HS-27A (cell line): ENCODE measurements around the gene SOSTDC1.
"Not testable (repeated sequence)": the region's sequence is repeated elsewhere in the genome, so short reads cannot be mapped to it uniquely, and the experiment has no call there.

Experiments used
- DNase-seq: peaks from one replicate; pipeline ENCODE4 v3.0.0-alpha.2; 2012; ENCODE audit warnings: low read depth, missing footprints

The SOSTDC1 gene

GRCh38 chr7:16465469-16466361, at the start of gene SOSTDC1:
Gene SOSTDC1 (minus strand): TSS chr7:16465738. CDS start chr7:16465668, 70 bp downstream.
- no peak for DNase-seq

DNA sequence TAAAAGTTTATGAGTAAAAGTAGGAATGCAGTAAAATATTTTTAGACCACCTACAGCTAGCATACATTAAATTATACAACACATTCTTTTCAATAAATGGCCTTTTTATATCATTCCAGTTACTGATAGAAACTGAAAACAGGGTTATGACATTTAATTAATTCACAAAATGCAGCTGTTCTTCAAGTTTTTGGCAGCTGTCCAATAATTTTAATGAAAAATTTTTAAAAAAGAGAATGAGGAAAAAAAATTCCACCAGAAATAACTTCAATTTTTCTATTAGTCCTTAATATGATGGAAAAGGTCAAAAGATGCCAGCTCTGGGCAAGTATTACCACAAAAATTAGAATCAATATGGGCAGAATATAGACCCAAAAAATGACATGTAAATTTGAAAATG, 49.2 kb upstream of the SOSTDC1 start:
- DNase-seq: no peak

GRCh38 chr7:16514271-16514670, 48.7 kb upstream of the SOSTDC1 start:
- no peak for DNase-seq

DNA sequence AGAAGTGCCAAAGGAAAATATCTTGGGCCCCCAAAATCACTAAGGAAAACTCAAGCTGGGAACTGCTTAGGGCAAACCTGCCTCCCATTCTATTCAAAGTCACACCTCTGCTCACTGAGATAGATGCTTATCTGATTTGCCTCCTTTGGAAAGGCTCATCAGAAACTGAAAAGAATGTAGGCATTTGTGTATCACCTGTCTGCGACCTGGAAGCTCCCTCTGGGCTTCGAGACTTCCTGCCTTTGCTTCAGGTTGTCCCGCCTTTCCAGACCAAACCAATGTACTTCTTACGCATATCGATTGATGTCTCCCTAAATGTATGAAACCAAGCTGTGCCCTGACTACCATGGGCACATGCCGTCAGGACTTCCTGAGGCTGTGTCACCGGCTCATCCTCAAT, 46.6 kb upstream of the SOSTDC1 start:
- no peak for DNase-seq

- DNase-seq: no peak
Measured at GRCh38 chr7:16511314-16511713, 45.8 kb upstream of the SOSTDC1 start.

DNA sequence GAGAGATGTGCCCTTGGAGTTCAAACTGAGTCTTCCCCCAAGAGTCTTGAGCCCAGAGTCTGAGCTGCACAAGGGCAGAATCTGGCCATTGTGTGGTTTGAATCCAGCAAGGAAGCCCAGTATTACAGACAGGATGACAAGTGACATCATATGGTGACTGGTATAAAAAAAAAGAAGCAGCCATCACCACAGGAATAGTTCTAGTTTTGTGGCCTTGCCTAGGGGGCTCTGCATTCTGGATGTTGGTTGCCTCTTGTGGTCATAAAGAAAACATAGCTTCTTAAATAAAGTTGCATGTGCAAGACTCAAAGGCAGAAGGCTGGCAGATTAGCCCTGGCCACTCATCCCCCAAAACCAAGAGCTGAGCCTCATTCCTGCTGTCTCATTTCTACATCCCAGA, 44.3 kb upstream of the SOSTDC1 start:
- no peak for DNase-seq

DNA sequence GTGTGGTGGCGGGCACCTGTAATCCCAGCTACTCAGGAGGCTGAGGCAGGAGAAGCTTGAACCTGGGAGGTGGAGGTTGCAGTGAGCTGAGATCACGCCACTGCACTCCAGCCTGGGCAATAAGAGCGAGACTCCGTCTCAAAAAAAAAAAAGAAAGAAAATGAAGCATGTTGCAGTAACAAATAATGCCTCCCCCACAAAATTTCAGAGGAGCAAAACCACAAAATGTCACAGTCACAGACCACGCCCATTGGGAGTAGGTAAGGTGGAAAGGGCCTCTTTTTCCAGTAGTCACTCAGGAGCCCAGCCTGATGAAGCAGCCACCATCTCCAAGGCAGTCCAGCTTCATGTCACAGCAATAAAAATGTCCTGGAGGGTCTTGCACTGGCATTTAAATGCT, 40.9 kb upstream of the SOSTDC1 start:
- DNase-seq: not testable (repeated sequence)

DNA sequence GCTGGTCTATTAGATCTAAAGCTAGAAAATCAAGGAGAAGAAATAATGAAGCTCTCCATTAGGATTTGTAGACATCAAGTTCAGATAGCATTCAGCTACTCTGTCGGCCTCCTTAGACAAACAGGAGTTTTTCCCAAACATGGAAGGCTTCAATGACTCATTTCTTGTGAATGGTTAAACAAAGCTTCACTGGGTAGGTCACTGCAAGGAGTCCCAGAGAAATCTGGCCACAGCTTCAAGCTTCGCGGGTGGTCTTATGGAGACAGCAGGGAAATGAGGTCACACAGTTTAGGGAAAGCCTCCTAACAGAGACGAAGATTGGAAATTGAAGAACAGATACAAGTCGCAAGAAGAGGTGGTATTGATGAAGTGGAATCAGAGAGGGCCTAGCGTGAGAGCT, 38.5 kb upstream of the SOSTDC1 start:
- DNase-seq: no peak

- no peak for DNase-seq
Measured at GRCh38 chr7:16502303-16502702, 36.8 kb upstream of the SOSTDC1 start.

DNA sequence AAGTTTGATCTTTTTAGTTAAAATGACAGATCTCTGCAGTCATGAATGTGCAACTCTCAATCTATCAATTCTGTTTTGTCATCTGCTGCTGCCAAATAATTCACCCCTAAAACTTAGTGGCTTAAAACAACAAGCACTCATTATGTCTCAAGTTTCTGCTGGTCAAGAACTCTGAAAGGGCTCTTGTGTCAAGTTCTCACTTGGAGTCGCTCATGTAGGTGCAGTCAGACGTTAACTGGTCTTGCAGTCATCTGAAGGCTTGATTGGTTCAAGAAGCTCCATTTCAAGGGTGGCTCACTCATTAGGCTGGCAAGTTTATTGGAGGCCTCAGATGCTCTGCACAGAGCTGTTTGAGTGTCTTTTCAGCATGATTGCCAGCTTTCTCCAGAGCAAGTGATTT, 32.6 kb upstream of the SOSTDC1 start:
- DNase-seq: no peak

DNA sequence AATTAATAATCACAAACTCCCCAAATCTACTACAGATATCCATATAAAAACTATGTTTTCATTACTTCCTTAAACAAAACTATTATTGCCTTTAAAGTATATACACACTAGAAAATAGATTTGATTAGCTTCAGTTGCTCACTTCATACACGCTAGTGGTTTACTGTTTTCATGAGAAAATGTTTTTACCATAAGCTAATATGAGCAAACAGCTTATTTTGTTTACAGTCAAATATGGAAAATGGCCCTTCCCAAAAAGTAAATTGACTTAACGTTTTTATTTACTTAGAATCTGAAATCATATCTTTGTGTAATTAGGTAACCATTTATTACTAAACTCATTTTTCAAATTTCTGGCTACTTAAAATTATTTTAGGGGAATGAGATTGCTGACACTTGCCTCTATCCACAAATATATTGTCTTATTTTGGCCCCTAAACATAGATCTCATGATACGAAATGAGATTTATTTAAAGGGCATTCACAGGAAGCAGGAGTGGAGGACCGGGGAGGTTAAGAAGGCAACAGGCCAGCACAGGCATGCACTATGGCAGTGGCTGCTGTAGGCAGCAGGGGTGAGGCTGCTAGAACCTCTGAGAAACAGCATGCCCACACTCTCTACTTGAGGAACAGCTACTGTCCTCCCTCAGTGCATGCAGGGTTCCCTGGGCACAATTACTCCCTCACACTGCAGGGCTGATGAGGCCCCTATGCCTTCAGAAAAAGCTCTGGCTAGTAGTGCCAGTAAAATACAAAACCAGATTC, 29.6 kb upstream of the SOSTDC1 start:
- DNase-seq: no peak

DNA sequence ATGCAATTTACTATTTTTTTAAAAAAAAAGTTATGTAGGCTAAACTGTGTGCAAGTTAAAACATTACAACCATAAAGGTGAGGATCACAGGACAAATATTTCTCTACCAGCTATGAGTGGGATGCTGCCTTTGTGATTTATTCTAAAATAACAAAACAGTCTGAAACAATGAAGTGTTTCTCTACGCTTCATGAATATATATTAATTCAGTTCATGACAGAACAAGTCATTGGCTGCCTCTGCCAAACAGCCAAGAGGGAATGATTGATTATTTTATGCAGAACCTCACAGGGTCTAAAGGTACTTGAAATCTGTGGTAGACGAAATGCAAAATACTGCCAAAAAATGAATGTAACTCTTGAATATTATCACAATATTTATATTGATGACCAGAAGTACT, 29.0 kb upstream of the SOSTDC1 start:
- no peak for DNase-seq

DNA sequence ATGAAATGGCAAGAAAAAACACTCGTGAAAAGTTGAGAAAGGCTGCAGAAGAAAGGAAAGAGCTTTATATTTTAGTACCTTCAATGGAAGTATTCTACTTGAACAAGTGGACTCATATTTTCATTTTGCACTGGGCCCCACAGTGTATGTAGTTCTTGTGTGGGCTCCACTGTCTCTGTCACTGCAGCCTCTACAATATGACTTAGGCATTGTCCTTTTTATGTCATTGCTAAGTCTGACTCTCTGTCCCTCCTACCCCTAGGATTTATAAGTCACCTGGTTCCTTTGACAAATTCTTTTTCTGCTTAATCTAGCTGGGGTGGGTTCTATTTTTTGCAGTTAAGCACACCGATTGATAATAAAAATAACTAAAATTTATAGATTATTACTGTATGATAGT, 27.7 kb upstream of the SOSTDC1 start:
- no peak for DNase-seq

DNA sequence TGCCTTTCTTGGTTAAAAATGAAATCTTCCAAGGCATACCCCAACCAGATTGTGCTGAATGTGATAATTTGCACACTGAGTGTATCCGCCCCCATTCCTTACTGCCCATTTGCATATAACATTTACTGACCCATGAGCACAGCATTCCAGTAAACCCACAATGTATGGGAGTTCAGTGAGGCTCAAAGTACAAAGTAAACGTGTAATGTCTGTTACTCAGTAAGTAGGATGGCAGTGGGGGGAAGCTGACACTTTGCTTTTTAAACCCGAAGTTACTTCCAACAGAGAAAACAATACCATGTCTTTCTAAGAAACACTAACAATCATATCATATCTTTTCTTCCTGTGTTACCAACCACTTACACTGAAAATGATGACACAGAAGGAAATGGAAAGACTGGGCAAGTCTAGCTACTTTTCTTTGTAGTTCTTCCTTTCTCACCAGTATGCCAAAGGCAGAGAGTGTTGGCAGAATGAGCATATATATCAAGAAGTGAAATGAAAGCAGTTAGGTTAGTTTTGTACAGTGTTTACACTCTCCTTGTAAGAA, 27.1 kb upstream of the SOSTDC1 start:
- DNase-seq: no peak

- no peak for DNase-seq
Measured at GRCh38 chr7:16491148-16491547, 25.6 kb upstream of the SOSTDC1 start.

DNA sequence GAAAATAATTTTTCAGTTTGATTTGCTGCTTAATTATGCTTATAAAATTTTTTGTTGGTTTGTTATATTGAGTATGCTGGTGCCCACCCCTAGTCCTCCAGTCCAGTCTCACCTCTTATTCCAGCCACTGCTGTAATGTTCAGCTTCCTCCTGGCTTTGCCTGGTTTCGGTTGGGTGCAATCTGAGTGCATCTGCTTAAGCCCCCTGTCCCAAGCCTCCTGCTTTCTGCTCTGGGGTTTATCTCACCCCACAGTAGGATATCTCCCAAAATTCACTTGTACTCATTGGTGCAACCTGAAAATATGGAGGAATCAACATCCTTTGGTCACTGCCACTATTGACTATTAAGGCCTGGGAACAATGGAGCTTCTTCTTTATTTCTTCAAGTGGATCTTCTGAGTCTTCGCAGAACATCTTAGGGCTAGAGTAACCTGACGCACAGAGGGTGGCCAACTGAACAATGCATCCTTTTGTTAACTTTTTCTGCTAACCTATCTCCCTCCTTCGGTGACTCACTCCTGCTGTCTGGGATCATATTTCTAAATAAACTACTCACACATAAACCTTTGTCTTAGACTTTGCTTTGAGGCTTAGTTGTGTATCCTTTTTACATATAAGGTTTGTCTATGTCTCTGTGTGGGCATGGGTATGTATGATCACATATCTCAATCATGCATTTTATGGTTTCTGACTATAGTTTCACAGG, 19.1 kb upstream of the SOSTDC1 start:
- no peak for DNase-seq

DNA sequence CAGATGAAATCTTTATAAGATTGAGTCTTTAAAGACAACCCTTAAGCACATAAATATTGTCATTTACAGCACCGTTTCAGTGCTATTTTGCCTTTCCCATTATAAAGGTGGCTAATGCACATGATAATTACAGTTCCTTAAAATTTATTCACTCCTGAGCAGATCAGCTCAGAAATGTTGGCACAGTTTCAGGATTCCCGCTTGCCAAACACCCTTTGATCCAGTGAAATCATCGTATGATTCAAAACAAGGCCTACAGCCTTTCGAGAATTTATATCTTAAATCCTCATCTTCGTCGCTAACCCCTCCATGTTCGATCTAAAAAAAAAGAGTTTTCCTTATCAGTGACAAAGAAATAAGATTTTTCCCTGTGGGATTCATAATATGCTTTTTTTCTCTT, 14.1 kb upstream of the SOSTDC1 start:
- no peak for DNase-seq

DNA sequence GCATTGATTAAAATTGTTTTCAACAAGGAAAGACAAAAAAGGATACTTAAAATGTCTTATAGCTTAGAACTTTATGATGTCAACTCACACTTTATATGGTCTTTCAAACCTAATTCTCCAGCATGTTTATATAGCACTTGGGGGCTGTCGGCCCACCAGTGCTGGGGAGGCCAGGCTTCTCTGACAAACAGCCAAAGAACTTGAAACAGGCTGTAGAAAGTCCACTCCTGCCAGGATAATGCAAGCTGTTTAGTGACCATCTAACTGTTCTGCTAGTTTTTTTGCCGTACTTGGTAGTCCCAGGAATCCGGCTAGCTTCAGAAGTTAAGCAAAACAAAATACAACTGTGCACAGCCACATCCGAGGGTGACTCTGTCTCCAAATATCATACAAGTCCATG, 13.6 kb upstream of the SOSTDC1 start:
- no peak for DNase-seq

DNA sequence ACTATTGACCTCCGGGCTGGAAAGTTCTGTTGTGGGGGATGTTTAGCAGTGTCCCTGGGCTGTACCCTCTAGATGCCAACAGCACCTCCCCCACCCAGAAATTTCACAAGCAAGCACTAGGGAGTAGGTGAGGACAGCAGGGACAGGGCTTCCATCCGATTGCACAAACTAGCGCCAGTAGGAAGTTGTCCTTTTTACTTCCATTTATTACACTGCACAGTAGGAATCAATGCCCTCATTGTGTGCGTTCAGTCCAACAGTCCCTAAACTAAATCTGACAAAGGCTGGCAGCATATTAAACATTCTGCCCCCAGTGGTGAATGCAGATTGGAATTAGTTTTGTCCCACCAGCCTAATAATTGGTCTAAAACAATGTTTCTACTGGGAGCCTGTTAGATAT, 6.4 kb upstream of the SOSTDC1 start:
- no peak for DNase-seq

GRCh38 chr7:16463949-16464715, 1.4 kb downstream of the SOSTDC1 start:
- no peak for DNase-seq

- no peak for DNase-seq
Measured at GRCh38 chr7:16463520-16463919, 2.0 kb downstream of the SOSTDC1 start.

- DNase-seq: no peak
Measured at GRCh38 chr7:16462431-16462889, 3.1 kb downstream of the SOSTDC1 start.
